Glutamatergic neuron (in vitro differentiated cells): ENCODE data around the gene ANG. TPM values are rescaled to one million over a fixed set of nuclear protein-coding genes. Genes with fewer than 3 reads are reported as not detected.
A peak's percentile ranks its signal among the peaks of the same experiment; 100 is the strongest.
"Not testable (repeated sequence)": the region's sequence is repeated elsewhere in the genome, so short reads cannot be mapped to it uniquely, and the experiment has no call there.

Experiments
- DNase-seq: peaks from one replicate; pipeline ENCODE4 v3.0.0; 2022
- H3K27ac Mint-ChIP-seq: one replicate; pipeline ENCODE4 v1.8.0; 2020; ENCODE audit warnings: mild to moderate bottlenecking, mixed read lengths, inconsistent platforms; ENCODE audit not compliant: unreplicated experiment
- H3K27me3 Mint-ChIP-seq: one replicate; pipeline ENCODE4 v1.8.0; 2020; ENCODE audit warnings: mild to moderate bottlenecking, moderate library complexity, mixed read lengths, inconsistent platforms; ENCODE audit not compliant: unreplicated experiment
- H3K36me3 Mint-ChIP-seq: one replicate; pipeline ENCODE4 v1.8.0; 2020; ENCODE audit warnings: mild to moderate bottlenecking, mixed read lengths, inconsistent platforms; ENCODE audit not compliant: unreplicated experiment
- H3K4me1 Mint-ChIP-seq: one replicate; pipeline ENCODE4 v1.8.0; 2020; ENCODE audit warnings: mild to moderate bottlenecking, low read depth, mixed read lengths, inconsistent platforms; ENCODE audit not compliant: unreplicated experiment
- H3K4me3 Mint-ChIP-seq: one replicate; pipeline ENCODE4 v1.8.0; 2020; ENCODE audit warnings: mild to moderate bottlenecking, mixed read lengths, inconsistent platforms; ENCODE audit not compliant: unreplicated experiment
- H3K9me3 Mint-ChIP-seq: one replicate; pipeline ENCODE4 v1.8.0; 2020; ENCODE audit warnings: mild to moderate bottlenecking, moderate library complexity, mixed read lengths, inconsistent platforms; ENCODE audit not compliant: unreplicated experiment
- CTCF ChIP-seq: fragments of 200-600 bp; sonication (generic); IDR thresholded peaks from one replicate; pipeline ENCODE4 v1.5.0; 2021; ENCODE audit not compliant: partially characterized antibody, unreplicated experiment
- total RNA-seq: library from RNA; stranded (reverse); fragmentation: NEBNext Ultra II Directional; extraction: Animal tissue kit (Norgen Biotek cat#: 25700); gene quantifications from one replicate; pipeline ENCODE4 v1.2.1, GENCODE V29; 2021; ENCODE audit not compliant: unreplicated experiment

The ANG gene
- total RNA-seq, 1 donor from 2014 or later = 1.7 TPM

- Mint-ChIP-seq H3K27ac (no peak overlapping the region), H3K9me3 (peaks cover 10% of the 10 kb centered on the region), H3K27me3 (peaks cover 13% of the 10 kb centered on the region), H3K36me3 (no peaks in the 10 kb centered on the region), H3K4me1 (no peaks in the 10 kb centered on the region), H3K4me3 (peak overlapping the region; percentile 75)
- no peak for TF ChIP-seq CTCF
- DNase-seq = peak; percentile 51
Measured at GRCh38 chr14:20662968-20663732, 25.4 kb upstream of the ANG start.

GRCh38 chr14:20666400-20666961 is 22.1 kb upstream of the ANG start:
- H3K27me3 Mint-ChIP-seq = peaks cover 11% of the 10 kb centered on the region
- not testable (repeated sequence) for H3K9me3 Mint-ChIP-seq, H3K4me1 Mint-ChIP-seq, H3K36me3 Mint-ChIP-seq, H3K27ac Mint-ChIP-seq, DNase-seq, H3K4me3 Mint-ChIP-seq

DNA sequence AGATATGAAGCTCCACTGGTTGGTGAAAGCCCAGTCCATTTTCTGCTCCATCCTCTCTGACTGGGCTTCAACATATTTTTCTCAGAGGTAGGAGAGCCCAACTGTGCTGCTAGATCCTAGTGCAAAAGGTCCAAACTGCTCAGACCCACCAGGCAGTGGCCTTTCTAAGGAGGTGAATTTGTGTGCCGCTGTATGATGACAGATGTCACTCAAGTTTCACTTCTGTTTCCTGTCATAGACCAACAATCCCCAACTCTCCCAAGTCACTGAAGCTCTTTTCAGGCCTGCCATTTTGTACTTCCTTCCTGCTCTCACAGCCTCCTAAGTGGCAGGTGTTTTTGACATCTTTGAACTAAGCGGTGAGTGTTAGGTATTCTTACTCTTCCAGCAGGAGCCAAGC is 20.6 kb upstream of the ANG start:
- no peak for TF ChIP-seq CTCF
- Mint-ChIP-seq H3K27ac (no peak overlapping the region), H3K27me3 (peaks cover 11% of the 10 kb centered on the region)

GRCh38 chr14:20668969-20669368 is 19.6 kb upstream of the ANG start:
- Mint-ChIP-seq H3K36me3 (no peaks in the 10 kb centered on the region), H3K27me3 (peaks cover 2% of the 10 kb centered on the region)

More for the DNA sequence above, 20.6 kb upstream of the ANG start:
- Mint-ChIP-seq H3K36me3 (no peaks in the 10 kb centered on the region), H3K4me3 (no peak overlapping the region), H3K4me1 (no peaks in the 10 kb centered on the region), H3K9me3 (peaks cover 3% of the 10 kb centered on the region)
- no peak for DNase-seq

GRCh38 chr14:20671597-20672283 is 16.8 kb upstream of the ANG start:
- Mint-ChIP-seq H3K4me1 (no peaks in the 10 kb centered on the region), H3K27ac (no peak overlapping the region), H3K27me3 (no peaks in the 10 kb centered on the region), H3K9me3 (peaks cover 5% of the 10 kb centered on the region), H3K36me3 (no peaks in the 10 kb centered on the region), H3K4me3 (no peak overlapping the region)
- DNase-seq = no peak
- no peak for TF ChIP-seq CTCF

More at GRCh38 chr14:20668969-20669368, 19.6 kb upstream of the ANG start:
- no peak for TF ChIP-seq CTCF
- no peak for DNase-seq
- Mint-ChIP-seq H3K9me3 (peaks cover 2% of the 10 kb centered on the region), H3K4me3 (no peak overlapping the region), H3K4me1 (no peaks in the 10 kb centered on the region), H3K27ac (no peak overlapping the region)
